Esophagus muscularis mucosa (tissue), 3 donors: ENCODE measurements around the gene KCNJ10.

ENCODE experiments used
- POLR2AphosphoS5 ChIP-seq, 2 donors: sonication (generic); formaldehyde crosslinking; IDR thresholded peaks; one replicate each; pipeline ENCODE4 v1.6.1; 2017; ENCODE audit warnings: antibody characterized with exemption in 2 of 2
- TF ChIP-seq, protein P1 (sequence below), 3 experiments: fragments of 200-600 bp in 2 of 3; fragments of 450-650 bp in 1 of 3; sonication (generic) in 2 of 3; IDR thresholded peaks; one replicate each; pipeline ENCODE4 v1.5.1; 2017 to 2019; ENCODE audit warnings: antibody characterized with exemption in 3 of 3, mild to moderate bottlenecking in 2 of 3, moderate library complexity in 1 of 3

DNA sequence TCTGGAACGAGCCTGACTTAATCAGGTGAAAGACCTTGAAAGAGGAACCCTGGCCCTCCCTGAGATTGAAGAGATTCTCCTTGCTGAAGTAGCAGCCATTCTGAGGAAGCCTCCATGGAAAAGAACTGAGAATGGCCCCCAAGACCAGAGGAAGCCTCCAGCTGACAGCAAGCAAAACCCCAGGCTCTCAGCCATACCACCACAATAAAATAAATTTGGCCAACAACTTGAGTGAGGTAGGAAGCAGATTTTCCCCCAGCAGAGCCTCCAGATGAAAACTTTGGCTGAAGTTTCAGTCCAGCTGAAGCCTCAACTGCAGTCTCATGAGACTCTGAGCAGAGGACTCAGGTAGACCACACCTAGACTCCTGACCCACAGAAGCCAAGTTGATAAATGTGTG, 82.0 kb downstream of the KCNJ10 start:
- TF ChIP-seq, protein P1, sequence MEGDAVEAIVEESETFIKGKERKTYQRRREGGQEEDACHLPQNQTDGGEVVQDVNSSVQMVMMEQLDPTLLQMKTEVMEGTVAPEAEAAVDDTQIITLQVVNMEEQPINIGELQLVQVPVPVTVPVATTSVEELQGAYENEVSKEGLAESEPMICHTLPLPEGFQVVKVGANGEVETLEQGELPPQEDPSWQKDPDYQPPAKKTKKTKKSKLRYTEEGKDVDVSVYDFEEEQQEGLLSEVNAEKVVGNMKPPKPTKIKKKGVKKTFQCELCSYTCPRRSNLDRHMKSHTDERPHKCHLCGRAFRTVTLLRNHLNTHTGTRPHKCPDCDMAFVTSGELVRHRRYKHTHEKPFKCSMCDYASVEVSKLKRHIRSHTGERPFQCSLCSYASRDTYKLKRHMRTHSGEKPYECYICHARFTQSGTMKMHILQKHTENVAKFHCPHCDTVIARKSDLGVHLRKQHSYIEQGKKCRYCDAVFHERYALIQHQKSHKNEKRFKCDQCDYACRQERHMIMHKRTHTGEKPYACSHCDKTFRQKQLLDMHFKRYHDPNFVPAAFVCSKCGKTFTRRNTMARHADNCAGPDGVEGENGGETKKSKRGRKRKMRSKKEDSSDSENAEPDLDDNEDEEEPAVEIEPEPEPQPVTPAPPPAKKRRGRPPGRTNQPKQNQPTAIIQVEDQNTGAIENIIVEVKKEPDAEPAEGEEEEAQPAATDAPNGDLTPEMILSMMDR (IDR thresholded peaks at IDR 0.05), result no peak
- no peak for TF ChIP-seq POLR2AphosphoS5 (IDR thresholded peaks at IDR 0.05)
